ENCODE results near the gene ZBTB7C.

DNA sequence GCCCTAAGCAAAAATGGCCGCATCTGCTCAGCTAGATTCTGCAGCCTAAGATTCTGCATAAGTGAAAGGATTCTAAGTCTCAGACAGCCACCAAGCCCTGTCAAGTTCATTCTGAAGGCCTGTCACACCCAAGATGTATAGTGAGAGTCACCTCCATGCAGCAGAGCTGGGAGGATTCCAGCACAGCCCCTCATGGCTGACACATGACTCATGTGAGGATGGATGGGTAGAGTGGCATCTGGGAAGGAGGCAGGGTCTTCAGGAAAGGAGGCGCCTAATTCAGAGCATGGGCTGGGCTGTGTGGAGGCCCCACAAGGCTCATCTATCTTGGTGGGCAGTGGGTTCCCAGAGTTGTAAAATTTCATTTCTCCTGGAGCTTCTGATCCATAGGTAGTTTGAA is 41.5 kb upstream of the ZBTB7C start:
- TF ChIP-seq, protein P1, sequence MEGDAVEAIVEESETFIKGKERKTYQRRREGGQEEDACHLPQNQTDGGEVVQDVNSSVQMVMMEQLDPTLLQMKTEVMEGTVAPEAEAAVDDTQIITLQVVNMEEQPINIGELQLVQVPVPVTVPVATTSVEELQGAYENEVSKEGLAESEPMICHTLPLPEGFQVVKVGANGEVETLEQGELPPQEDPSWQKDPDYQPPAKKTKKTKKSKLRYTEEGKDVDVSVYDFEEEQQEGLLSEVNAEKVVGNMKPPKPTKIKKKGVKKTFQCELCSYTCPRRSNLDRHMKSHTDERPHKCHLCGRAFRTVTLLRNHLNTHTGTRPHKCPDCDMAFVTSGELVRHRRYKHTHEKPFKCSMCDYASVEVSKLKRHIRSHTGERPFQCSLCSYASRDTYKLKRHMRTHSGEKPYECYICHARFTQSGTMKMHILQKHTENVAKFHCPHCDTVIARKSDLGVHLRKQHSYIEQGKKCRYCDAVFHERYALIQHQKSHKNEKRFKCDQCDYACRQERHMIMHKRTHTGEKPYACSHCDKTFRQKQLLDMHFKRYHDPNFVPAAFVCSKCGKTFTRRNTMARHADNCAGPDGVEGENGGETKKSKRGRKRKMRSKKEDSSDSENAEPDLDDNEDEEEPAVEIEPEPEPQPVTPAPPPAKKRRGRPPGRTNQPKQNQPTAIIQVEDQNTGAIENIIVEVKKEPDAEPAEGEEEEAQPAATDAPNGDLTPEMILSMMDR (conservative IDR thresholded peaks at IDR 0.05; ENCODE audit: low read length), result no peak
- no peak for TF ChIP-seq EZH2phosphoT487 (IDR thresholded peaks at IDR 0.05; ENCODE audit: borderline replicate concordance)

All from Loucy (cell line).